Stimulated activated naive CD8-positive, alpha-beta T cell treated with anti-CD3 and anti-CD28 coated beads, Interleukin-15, Interleukin-2, amounts not matched to agents 100 U/mL and 50 U/mL, for 24 hours (primary cell): ENCODE measurements around the gene KAT7.
"Not testable (repeated sequence)": the region's sequence is repeated elsewhere in the genome, so short reads cannot be mapped to it uniquely, and the experiment has no call there.

Experiments
- ATAC-seq: fragments of 150-1000 bp; cut with Tn5 transposase; one replicate; pipeline ENCODE4 v1.10.0; 2021
- DNase-seq: peaks from one replicate; pipeline ENCODE4 v3.0.0; 2021

The KAT7 gene

DNA sequence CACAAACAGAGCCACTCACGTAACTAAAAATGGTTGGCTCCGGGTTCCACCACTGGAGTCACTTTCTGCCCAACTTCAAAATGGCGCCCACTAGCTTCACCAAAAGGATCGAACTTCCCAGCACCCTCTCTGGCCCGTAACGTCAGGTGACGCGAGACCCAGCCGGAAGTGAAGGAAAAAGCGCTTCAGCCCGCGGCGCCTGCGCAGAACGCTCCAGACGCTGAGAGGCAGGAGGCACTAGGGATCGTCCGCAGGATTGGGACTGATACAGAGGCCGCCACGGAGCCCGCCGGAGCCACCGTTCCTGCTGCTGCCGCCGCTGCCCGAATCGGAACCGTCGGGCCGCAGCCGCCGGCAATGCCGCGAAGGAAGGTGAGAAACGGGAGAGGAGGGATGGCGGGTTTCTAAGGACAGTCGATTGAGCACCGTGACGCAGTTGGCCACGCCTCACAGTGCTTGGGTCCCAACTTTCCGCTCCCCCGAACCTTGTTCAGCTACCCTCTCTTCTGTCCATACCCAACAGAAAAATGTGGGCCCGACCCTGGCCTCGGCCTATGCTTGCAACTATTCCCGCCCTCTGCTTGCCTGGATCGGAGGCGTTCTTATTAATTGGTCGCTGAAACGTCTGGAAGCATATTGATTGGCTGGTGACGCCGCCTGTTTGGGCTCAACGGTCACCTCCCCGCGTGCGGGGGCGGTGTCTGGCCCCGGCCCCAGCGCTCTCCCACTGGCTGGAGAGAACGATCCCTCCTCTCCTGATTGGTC lies at the start of gene KAT7:
KAT7 (plus strand) TSS at position 204 of the 765 bp plus-strand sequence; CDS start at position 358, 154 bp downstream.
- peak; percentile 93 for ATAC-seq

DNA sequence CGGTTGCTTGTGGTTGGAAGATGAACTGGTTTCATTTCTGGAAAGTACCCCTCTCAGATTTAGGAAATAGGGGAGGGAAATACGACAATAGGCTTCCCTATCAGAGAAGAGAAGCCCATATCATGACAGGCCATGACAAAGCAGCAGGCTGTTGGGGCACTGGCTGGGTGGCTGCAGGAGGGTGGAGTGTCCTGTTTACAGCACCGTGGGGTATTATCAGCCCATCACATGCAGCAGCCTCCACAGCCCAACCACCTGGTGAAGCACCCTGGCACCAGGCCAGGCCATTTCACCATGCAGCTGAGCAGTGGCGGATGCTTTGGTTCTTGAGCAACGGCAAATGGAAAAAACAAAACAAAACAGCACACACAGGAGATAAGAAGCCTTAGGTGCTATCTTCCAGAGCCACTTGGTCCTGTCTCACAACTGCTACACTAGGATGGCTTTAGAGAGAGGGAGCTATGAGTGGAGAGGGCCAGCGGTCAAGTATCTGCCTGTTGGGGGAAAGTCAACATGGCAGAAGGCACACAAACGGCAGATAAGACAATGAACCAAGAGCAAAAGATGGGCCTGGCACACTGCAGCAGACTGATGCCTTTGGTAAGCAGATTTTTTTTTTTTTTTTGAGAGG lies 48.7 kb upstream of the KAT7 start:
- DNase-seq (peak; percentile 84), ATAC-seq (peak; percentile 92)

More for the DNA sequence above, at the start of gene KAT7:
- peak; percentile 98 for DNase-seq

DNA sequence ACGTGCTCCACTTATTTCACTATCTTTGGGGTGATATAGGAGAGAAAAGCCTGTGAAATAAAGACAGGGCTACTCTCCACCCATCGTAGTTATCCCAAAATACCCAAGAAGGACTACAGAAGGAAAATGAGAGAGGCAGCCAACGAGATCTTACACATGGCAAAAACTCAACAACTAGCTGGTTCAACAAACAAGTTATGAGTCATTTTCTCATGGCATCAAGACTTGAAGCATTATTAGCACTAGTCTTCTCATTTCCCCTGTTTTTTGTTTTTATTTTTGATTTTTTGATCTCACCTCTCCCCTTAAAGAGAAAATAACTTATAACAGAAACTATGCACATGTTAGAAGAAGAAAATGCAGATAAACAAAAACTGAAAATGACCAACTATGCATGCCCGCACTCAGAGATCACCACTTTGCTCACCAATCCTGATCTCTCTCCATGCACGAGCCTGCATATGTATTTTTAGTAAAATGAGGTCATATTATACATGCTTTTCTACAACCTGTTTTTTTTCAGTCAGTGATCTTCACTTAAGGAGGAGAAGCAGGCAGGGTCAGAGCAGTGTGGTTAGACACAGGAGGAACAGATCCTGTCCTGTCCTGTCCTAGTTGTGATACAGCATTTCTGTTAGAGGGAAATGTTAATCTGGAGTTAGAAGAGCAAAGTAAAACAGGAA lies 47.3 kb upstream of the KAT7 start:
- ATAC-seq (no peak), DNase-seq (no peak)

DNA sequence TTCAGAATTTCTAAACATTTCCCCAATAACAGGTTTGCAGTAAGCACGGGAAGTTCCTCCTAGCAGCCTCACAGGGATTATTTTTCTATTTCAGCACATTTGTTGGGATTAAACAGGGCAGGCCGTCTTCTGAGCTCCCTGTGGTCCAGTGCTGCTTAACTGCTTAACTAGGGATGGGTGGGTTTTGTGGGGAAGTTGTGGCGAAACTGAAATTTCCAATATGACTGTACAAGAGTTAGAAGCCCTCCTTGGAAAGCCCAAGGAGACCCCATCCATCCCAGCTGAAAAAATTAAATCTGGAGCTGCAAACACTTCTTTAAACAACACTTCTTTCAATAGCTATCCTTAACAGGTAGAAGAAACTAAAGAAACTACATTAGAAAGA lies 46.8 kb upstream of the KAT7 start:
- no peak for ATAC-seq
- DNase-seq: no peak

DNA sequence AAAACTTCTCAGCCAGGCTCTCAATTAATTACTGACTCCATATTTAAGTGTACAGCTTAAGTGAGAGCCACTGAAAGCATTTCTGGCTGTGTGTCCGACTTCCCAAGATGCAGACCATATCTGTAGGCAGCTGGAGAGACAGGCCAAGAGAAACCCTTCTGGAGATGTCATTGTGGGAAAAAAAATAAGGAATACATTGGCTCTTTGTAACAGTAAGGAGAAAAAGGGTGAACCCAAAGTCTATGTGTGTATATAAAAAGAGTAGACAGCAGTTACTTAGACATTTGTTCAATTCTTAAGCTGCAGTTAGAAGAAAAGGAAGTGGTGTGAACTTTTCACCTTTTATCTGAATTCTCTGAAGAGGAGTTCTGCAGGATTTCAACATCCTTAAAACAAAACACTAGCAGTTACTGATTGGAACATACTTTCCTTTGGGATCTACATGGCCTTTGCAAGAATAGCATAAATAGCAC lies 46.3 kb upstream of the KAT7 start:
- no peak for DNase-seq
- ATAC-seq: no peak

DNA sequence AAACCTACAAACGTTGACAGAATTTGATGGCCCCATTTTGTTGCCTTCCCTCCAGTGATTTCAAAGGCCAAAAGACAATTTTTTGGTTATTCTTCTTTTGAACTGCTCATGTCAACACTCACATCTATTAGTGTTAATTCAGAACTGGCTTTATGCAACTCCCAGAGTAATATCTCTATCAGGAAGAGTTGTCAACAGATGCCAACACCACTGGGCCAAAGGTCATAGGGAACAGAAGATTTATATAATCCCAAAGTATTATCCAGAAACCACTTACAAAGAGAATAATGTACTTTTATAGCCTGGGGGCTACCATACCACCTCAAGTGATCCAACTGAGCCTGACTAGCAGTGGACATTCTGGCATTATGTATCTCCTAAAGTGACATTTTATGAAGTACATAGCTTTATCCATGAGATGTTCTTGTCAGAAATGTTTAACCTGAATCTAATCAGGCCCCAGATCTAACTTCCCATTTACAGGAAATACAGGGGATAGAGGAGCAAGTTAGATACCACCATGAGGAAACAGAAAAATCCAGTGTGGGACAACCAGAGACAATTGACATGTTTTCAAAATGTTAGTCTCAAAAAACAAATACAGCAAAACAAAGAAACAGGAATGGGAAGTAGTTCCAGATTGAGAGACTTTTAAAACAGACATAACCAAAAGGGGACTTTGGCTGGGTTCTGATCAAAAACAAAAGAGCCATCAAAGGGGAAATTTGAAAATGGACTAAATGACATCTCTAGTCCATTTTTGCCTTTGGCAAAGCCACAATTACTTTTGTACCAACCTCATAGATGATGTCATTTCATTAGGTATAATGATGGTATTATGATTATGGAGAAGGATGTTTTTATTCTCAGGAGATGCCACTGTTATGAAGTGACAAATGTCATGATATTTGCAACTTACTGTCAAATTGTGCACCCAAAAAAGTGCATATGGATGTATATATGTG lies 43.0 kb upstream of the KAT7 start:
- DNase-seq (no peak), ATAC-seq (no peak)

DNA sequence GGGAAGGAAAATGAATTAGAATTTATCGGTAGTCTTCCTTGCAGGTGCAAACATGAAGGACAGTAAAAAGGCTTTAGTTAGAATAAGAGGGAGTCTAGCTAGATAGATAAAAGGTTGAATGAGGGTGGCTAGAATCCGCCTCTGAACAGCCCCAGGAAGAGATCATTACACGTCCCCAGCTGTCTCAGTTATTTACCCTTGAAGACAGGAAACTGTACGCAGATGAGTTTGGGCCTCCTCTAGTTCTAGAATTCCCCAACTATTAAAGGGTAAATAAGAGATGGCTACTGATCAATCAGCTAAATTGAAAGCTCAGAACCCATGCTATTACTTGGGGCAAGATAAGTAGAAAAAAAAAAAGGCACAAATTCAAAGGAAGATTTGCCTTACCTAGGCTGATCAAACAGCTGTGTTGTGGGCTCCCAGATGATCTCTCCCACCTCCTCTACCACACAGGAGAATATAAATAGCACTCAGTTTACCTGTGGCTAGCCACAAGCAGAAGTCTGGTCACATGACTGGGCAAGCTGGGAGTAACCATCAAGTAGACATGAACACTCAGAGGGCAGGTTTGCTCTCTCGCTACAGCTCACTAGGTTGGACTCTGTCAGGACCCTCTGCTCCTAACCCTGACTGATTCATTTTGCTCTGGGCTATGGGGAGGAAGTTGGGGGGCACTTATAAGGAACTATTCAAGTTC lies 41.5 kb upstream of the KAT7 start:
- peak; percentile 26 for ATAC-seq
- DNase-seq: peak; percentile 22

DNA sequence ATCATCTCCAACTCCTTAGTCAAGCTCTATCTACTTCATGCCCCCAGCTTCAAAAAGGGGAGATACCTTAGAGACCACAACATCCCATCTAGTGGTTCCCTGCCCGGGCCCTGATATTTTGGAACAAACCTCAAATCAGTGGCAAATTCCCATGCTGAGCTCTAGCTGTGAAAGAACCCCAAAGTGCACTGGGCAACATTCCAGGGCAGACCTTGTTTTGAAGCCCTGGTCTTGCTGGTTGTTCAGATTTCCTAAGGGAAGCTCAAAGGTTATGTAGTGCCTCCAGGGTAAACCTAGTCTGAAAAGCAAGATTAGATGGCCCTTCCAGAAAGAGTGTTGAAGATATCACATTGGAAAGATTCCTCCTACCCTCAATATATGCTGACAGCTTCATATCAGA lies 40.8 kb upstream of the KAT7 start:
- ATAC-seq (no peak), DNase-seq (no peak)

DNA sequence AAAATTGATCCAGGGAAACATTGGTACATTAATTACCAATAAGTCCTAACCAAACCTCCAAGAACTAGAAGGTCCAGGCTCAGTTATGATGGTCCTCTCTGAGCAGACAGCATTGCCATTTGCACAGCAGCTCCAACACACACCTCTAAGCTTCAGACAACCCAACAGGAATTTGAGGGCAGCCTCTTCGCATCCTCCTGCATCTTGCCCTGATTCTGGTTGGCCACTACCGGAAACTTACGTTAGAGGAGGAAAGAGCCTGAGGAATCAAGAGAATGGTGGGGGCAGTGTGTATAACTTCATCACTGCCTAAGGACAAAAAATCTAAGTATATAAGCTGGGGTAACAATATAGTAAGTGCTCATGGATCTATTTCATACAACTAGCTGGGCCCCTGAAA lies 40.3 kb upstream of the KAT7 start:
- DNase-seq: no peak
- no peak for ATAC-seq

DNA sequence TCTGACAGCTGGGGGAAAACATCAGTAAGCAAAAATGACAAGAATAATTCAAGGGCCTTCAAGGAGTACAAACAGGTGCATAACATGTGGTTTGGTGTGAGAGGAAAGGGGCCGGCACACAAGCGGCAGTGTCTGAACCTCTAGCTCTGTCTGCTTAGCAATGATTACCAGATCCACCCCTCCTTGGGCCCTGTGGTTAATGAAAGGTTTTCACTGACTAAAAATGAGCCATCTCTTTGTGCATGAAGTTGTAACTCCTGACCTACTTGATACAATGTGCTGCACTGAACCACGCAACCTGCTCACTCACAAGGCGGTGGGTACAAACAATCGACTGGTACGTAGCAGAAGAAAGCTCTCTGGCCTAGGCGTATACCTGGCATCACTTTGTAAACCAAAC lies 39.7 kb upstream of the KAT7 start:
- ATAC-seq: peak; percentile 91
- DNase-seq: peak; percentile 57

DNA sequence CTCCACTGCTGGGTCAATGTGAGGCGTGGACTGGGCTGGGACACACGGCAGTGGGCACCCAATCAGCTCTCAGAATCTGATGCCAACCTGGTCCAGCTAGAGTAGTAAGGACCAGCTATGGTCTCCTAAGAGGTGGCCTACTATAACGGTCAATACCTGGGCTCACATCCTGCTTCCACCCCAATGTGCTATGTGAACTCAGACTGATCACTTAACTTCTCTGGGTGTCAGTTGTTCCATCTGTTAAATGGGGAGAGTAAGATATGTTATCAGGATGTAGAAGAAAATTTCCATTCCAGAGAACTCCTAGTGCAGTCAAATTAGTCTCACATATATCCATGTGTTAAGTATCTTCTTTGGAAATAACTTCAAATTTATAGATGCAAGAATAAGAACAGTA lies 38.8 kb upstream of the KAT7 start:
- no peak for DNase-seq

DNA sequence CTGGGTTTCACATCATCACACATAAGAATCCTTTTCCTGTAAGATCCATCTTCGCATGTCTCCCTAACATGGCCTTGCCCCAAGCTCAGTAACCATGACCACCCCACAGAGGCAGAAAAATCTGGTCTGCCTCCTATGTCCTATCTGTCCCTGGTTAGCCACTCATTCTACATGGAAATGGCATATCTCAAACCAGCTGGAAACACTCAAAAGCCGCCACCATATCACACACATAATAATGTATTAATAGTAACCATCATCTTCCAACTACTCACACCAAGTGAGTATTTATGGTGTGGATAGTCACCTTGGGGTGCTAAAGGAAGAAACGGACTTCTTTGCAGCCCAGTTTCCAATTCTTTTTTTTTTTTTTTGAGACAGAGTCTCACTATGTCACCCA lies 36.0 kb upstream of the KAT7 start:
- ATAC-seq: no peak
- no peak for DNase-seq

More for the DNA sequence above, 38.8 kb upstream of the KAT7 start:
- no peak for ATAC-seq

DNA sequence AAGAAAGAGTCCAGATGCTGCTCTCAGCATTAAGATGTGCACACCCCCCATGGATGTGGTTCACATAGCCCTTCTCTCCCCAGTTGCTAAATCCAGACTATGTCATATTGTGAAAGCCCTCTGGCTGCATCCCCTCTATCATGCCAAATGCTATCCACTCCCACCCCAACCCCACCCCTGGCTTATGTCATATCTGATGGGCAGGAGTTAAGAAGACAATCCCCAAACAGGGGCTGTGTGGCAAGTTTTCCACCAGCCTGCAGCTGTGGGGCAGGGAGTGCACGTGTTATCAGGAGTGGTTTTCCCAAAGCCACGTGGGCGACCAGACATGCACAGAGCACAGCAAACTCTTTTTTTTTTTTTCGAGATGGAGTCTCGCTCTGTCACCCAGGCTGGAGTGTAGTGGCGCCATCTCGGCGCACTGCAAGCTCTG lies 34.5 kb upstream of the KAT7 start:
- ATAC-seq (no peak), DNase-seq (no peak)

DNA sequence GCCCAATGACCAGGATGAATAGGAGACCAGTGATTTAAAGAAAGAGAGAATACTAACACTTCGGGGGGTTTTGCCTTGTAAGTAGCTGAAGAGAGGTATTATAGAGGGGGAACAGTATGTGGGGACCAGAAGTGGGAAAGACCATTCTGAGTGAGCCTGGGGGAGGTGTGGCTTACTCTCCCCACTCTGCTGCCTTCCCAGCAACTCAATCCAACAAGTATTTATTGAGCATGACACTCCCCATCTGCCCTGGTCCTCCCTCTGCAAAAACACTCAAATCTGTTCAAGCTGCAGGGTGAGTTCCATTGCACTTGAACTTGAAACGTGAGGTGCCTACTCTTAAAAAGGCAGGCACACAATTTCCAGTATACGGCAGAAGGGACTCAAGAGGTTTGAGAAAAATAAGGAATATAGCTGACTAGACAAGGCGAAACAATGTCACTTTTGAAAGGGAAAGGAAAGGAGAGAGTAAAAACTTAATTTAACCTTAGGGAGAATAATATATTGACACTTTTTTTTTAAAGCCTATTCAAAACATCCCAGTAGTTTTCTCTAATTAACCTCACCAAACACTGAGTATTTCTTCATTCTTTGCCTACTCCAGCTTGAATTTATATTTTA lies 32.7 kb upstream of the KAT7 start:
- ATAC-seq: no peak

DNA sequence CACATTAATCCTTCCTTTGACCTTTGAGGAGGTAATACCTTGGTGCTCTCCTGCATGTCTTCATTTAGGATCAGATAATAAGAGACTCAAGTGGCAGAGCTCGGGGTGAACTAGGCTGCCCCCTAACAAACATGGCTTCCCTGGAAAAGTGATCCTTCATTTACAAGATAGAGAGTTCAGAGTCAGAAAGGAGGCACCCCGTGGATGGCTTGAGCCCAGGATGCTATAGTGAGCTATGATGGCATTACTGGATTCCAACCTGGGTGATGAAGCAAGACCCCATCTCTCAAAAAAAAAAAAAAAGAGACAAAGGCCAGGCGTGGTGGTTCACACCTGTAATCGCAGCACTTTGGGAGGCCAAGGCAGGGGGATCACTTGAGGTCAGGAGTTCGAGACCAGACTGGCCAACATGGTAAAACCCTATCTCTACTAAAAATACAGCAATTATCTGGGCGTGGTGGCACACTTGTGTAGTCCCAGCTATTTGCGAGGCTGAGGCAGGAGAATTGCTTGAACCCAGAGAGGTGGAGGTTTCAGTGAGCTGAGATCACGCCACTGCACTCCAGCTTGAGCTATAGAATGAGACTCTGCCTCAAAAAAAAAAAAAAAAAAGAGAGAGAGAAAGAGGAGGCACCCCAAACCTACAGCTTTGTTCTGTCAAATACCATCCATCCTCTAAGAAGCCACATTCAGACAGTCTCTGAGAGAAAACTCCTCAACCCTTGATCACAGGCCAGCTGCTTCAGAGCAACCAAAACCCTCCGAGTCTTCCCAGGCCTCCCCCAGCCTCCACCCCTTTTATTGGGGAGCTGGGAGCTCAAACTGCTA lies 31.9 kb upstream of the KAT7 start:
- ATAC-seq (no peak), DNase-seq (no peak)

More for the DNA sequence above, 32.7 kb upstream of the KAT7 start:
- DNase-seq: no peak

DNA sequence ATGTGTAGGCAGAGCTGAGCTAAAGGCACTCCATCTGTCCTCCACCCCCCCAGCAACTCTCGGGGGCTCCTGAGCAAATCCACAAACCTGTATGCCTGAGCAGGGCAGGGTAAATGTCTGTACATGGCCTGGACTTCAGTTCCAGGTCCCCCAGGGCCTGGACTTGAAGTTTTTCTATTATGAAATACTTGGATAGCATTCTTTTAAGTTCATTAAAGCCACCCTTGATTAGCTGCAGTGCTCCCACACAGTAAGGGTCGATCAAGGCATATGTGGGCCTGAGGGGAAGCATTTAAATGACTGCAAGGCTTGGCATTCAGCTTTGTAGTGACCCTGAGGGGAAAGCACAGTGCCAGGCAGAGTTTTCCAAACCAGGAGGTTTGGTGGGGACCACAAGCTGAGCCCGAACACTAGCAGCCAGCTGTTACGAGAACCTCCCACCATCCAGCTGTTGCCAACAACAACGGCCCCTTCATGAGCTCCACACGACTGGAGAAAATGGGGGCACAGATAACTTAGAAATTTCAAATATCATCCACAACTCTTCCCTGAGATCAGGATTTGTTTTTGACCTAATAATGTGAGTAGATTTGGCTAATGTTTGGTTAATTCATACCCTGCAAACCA lies 31.2 kb upstream of the KAT7 start:
- ATAC-seq (no peak), DNase-seq (no peak)

DNA sequence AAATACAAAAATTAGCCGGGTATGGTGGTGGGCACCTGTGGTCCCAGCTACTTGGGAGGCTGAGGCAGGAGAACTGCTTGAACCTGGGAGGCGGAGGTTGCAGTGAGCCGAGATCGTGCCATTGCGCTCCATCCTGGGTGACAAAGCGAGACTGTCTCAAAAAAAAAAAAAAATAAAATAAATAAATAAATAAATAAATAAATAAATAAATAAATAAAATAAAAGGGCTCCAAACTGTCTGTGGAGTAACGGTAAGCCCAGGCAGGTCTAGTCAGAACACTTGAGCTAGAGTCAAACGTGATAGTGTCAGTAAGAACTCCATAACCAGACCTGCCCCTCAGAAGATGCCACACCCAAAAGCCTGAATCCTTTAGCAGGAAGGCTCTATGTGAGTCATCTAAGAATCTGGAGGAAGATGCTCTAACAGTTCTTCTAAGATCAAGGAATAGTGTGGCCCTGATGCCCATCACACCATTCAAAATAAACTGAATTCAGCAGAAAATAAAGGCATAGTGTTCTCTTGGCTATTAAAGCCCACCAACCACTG lies 29.9 kb upstream of the KAT7 start:
- not testable (repeated sequence) for DNase-seq, ATAC-seq

DNA sequence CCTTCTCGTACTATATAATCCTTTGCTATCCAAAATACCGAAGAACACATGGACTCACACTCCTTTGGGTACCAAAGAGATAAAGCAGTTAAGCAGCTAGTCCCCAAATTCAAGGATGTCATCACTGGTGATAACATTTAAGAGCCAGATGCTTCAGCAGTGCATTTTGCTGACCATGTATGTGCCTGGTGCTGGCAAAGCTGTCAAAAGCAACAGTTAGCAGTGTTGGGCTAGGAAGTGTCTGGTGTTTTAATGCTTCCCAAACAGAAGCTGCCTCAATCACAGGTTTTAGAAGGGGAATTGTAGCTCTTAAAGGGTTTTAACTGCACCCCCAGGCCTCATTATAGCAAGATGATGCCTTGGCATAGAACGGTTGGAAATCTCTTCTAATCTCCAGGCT lies 29.3 kb upstream of the KAT7 start:
- no peak for ATAC-seq
- DNase-seq: no peak

DNA sequence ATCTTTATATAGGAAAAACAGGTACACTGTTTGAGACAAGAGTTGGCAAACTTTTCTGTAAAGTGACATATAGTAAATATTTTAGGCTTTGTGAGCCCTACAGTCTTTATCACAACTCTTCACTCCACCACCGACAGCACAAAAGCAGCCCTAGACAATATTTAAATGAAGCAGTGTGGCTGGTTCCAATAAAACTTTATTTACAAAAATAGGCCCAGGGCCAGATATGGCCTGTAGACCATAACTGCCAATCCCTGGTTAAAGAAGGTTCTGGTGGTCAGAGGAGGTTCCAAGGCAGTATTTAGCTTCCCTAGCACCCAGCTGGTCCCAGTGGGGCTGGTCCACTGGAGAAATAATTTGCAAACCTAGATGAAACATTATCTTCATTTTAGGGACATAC lies 28.2 kb upstream of the KAT7 start:
- DNase-seq (no peak), ATAC-seq (no peak)
